NCI-H345 (cell line): Measurements from ENCODE around the gene THBS3.

ENCODE experiments used
- DNase-seq: peaks from one replicate; lab custom pipeline; 2025; lab: John Stamatoyannopoulos, UW

Gene THBS3

GRCh38 chr1:155187456-155187891 is 20.2 kb downstream of the THBS3 start:
- DNase-seq, result no peak

- DNase-seq, result no peak
Observed at GRCh38 chr1:155186794-155187455, 20.8 kb downstream of the THBS3 start.

GRCh38 chr1:155186067-155186793 is 21.5 kb downstream of the THBS3 start:
- no peak for DNase-seq

GRCh38 chr1:155185783-155186066 is 22.0 kb downstream of the THBS3 start:
- no peak for DNase-seq

GRCh38 chr1:155184835-155185782 is 22.6 kb downstream of the THBS3 start:
- DNase-seq, result no peak

GRCh38 chr1:155184351-155184811 is 23.3 kb downstream of the THBS3 start:
- no peak for DNase-seq

GRCh38 chr1:155183775-155184221 is 23.9 kb downstream of the THBS3 start:
- no peak for DNase-seq

- DNase-seq, result no peak
Observed at GRCh38 chr1:155182052-155182550, 25.6 kb downstream of the THBS3 start.

GRCh38 chr1:155181371-155182051 is 26.2 kb downstream of the THBS3 start:
- no peak for DNase-seq

GRCh38 chr1:155179112-155180031 is 28.3 kb downstream of the THBS3 start:
- no peak for DNase-seq

GRCh38 chr1:155178441-155179111 is 29.1 kb downstream of the THBS3 start:
- no peak for DNase-seq

- no peak for DNase-seq
Observed at GRCh38 chr1:155177918-155178281, 29.8 kb downstream of the THBS3 start.

GRCh38 chr1:155177192-155177917 is 30.3 kb downstream of the THBS3 start:
- no peak for DNase-seq

GRCh38 chr1:155176544-155177071 is 31.1 kb downstream of the THBS3 start:
- peak; percentile 91 for DNase-seq

- peak; percentile 44 for DNase-seq
Observed at GRCh38 chr1:155175927-155176371, 31.7 kb downstream of the THBS3 start.

- DNase-seq, result no peak
Observed at GRCh38 chr1:155175281-155175926, 32.3 kb downstream of the THBS3 start.

GRCh38 chr1:155174324-155175280 is 33.1 kb downstream of the THBS3 start:
- peak; percentile 91 for DNase-seq
